GM12872 (cell line): ENCODE measurements around the gene LPGAT1.

ENCODE experiments used
- TF ChIP-seq, protein P1 (sequence below): IDR thresholded peaks from 3 replicates; pipeline ENCODE4 v1.5.1; 2011; ENCODE audit warnings: low read depth, mild to moderate bottlenecking, low read length, moderate library complexity; ENCODE audit not compliant: insufficient read depth

Gene LPGAT1

DNA sequence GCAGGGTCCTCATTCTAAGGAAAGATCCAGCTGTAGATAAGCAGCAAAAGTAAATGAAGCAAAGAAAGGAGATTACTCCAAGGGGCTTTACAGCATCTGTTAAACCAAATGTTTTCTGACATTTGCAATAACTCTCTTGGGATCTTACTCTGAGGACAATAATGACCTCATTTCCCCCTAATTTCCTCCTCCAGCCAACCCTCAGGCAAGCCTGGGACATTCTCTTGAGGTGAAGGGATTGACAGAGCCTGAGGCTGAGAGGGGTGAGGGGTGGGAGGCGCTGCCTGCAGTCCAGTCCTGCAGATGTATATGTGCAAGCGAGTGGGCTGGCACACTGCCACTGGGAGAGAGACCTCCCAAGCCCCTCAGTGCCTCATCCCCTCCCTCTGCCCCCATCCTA is 114.6 kb downstream of the LPGAT1 start:
- TF ChIP-seq, protein P1, sequence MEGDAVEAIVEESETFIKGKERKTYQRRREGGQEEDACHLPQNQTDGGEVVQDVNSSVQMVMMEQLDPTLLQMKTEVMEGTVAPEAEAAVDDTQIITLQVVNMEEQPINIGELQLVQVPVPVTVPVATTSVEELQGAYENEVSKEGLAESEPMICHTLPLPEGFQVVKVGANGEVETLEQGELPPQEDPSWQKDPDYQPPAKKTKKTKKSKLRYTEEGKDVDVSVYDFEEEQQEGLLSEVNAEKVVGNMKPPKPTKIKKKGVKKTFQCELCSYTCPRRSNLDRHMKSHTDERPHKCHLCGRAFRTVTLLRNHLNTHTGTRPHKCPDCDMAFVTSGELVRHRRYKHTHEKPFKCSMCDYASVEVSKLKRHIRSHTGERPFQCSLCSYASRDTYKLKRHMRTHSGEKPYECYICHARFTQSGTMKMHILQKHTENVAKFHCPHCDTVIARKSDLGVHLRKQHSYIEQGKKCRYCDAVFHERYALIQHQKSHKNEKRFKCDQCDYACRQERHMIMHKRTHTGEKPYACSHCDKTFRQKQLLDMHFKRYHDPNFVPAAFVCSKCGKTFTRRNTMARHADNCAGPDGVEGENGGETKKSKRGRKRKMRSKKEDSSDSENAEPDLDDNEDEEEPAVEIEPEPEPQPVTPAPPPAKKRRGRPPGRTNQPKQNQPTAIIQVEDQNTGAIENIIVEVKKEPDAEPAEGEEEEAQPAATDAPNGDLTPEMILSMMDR, result no peak

- TF ChIP-seq, protein P1, result no peak
These were observed 116.4 kb downstream of the LPGAT1 start for GRCh38 chr1:211714154-211714553.

DNA sequence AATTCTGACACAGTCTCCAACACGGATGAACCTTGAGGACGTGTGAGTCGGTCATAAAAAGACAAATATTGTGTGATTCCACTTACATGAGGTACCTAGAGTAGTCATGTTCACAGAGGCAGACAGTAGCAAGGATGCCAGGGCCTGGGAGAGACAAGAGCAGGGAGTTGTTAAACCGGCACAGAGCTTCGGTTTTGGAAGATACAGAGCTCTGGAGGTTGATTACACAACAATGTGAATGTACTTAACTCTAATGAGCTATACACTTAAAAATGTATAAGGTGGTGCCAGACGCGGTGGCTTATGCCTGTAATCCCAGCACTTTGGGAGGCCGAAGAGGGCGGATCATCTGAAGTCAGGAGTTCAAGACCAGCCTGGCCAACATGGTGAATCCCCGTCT is 117.3 kb downstream of the LPGAT1 start:
- TF ChIP-seq, protein P1, result no peak

GRCh38 chr1:211711315-211711705 is 119.3 kb downstream of the LPGAT1 start:
- TF ChIP-seq, protein P1, result no peak

- TF ChIP-seq, protein P1, result no peak
These were observed 119.8 kb downstream of the LPGAT1 start for GRCh38 chr1:211710566-211711314.

DNA sequence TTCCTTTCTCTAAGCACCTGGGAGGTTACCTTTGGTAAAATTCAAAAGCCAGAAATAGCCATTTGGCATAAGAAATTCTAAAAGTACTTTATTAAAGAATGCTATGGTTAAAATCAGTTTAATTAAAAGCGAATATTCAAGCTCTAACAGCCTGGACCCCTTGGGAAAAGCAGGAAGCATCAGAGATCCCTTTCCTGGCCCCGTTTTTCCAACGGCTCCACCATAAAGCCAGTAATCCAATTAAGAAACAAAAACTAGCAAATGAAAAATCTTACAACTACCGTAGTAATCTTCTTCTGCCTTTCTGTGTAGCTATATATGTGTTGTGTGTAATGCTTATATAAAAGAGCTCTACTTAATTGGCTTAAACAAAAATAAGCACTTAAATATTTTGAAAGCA is 121.6 kb downstream of the LPGAT1 start:
- TF ChIP-seq, protein P1, result no peak

DNA sequence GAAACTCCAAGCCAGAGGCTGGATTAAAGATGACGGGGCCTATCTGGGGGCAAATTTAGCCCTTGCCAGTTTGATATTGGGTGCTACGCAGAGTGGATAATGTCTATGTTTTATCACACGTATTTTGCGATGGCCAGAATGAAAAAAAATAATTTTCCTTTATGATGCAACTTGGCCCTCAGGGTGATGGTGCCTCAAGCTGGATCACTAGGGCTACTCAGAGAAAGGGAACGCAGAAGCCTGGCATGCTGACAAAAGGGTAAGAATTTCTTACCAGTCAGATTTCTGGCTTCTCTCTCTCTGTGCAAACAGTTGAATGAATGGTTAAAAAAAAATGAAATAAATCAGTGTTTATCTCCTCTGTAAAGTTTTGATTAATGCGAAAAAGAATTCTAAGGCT is 122.6 kb downstream of the LPGAT1 start:
- TF ChIP-seq, protein P1, result no peak
